IgD-negative memory B cell (primary cell): ENCODE measurements around the gene ALLC. TPM values are rescaled to one million over a fixed set of nuclear protein-coding genes. Genes with fewer than 3 reads are reported as not detected.

Experiments
- H3K27ac Mint-ChIP-seq, 3 donors: one replicate each; pipeline ENCODE4 v1.8.0; 2020 to 2022; ENCODE audit warnings: mild to moderate bottlenecking in 3 of 3, mixed read lengths in 3 of 3, moderate library complexity in 1 of 3
- H3K27me3 Mint-ChIP-seq: one replicate; pipeline ENCODE4 v1.8.0; 2021; ENCODE audit warnings: mixed read lengths
- H3K36me3 Mint-ChIP-seq: one replicate; pipeline ENCODE4 v1.8.0; 2020; ENCODE audit warnings: mild to moderate bottlenecking, mixed read lengths
- H3K4me1 Mint-ChIP-seq, 3 donors: one replicate each; pipeline ENCODE4 v1.8.0; 2020 to 2022; ENCODE audit warnings: mixed read lengths in 3 of 3, mild to moderate bottlenecking in 1 of 3
- H3K4me3 Mint-ChIP-seq, 4 donors: one replicate each; pipeline ENCODE4 v1.8.0; 2020 to 2022; ENCODE audit warnings: mild to moderate bottlenecking in 4 of 4, mixed read lengths in 4 of 4, moderate library complexity in 3 of 4
- H3K9me3 Mint-ChIP-seq, 3 donors: one replicate each; pipeline ENCODE4 v1.8.0; 2020 to 2021; ENCODE audit warnings: mixed read lengths in 3 of 3, mild to moderate bottlenecking in 1 of 3
- polyA plus RNA-seq: library from polyadenylated mRNA; unstranded; fragments of 300-500 nt; fragmentation: Illumina TruSeq; gene quantifications from one replicate; pipeline ENCODE4 v1.2.3, GENCODE V29; 2021

ALLC gene
- polyA plus RNA-seq, 1 donor from 2014 or later: not detected

DNA sequence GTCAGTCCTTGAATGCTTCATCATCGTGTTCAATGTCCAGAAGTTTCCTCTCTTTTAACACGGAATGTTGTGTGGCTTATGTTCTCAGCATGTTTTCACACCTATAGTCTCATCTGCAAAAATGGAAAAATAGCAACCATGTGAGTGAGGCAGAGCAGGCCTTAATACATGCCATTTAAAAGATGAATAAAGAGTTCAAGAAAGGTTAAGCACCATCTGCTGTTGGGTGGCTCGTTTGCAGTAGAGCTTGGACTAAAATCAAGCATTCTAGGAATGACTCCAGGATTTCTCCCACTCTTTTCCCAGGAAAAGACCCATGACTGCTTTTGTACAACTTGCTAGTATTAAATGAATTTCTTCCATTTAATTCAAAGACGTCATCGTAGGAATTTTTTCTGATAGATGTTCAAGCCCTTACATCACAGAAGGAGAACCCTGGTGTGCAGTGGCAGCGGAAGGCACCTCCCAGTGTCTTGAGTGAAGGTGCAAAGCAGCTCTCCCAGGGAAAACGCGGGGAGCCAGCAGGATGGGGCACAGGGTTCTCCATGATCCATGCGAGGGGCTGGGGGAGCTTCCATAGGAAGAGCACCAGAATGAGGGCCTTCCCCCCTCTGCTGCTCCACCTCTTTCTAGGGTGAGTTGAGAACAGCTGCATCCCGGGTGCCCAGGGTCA is 55.0 kb downstream of the ALLC start:
- peaks cover 3% of the 10 kb centered on the region for H3K27me3 Mint-ChIP-seq
- no peak overlapping the region for H3K27ac Mint-ChIP-seq
- no peaks in the 10 kb centered on the region for H3K36me3 Mint-ChIP-seq
- H3K9me3 Mint-ChIP-seq: peaks cover 0 to 3% (median 0%) of the 10 kb centered on the region in 3 donors
- no peak overlapping the region for H3K4me3 Mint-ChIP-seq
- no peaks in the 10 kb centered on the region for H3K4me1 Mint-ChIP-seq

DNA sequence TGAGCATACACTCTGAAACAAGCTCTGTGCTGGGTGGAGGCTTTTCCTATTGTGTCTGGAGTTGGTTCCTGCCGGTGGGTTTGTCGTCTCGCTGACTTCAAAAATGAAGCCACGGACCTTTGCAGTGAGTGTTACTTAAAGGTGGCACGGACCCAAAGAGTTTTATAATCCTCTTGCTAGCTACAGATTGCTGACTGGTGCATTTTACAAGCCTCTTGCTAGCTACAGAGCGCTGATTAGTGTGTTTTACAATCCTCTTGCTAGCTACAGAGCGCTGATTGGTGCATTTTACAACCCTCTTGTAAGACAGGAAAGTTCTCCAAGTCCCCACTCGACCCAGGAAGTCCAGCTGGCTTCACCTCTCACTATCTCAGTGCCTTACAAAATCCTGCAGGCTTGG is 60.7 kb downstream of the ALLC start:
- Mint-ChIP-seq H3K27ac (no peak overlapping the region), H3K4me3 (no peak overlapping the region), H3K9me3 (peaks cover 3 to 16% (median 14%) of the 10 kb centered on the region in 3 donors), H3K4me1 (no peaks in the 10 kb centered on the region), H3K27me3 (peaks cover 7% of the 10 kb centered on the region), H3K36me3 (no peaks in the 10 kb centered on the region)

DNA sequence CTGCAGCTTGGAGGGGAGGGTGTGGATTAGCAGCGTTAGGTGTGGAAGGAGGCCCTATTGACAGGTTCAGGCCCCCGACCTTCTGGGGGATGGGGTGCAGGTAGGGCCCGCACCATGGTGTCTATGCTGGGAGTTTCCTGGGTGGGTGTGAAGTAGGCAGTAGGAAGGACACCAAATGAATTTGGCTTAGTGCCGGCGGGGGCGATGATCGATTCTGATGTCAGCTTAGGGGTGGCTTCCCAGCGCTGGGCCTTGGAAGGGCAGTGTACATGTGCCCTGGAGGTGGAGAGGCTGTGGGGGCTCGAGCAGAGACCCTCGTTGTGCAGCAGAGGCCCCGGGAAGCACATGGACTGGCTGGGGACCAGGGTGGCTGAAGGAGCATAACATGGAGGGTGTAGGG is 67.0 kb downstream of the ALLC start:
- Mint-ChIP-seq H3K4me3 (no peak overlapping the region), H3K9me3 (peaks cover 3 to 19% (median 16%) of the 10 kb centered on the region in 3 donors), H3K27ac (no peak overlapping the region), H3K27me3 (peaks cover 11% of the 10 kb centered on the region), H3K4me1 (no peaks in the 10 kb centered on the region), H3K36me3 (no peaks in the 10 kb centered on the region)

GRCh38 chr2:3725458-3726250 is 67.7 kb downstream of the ALLC start:
- Mint-ChIP-seq H3K4me3 (peak overlapping the region in 1 of 4 donors; percentile 52), H3K4me1 (no peaks in the 10 kb centered on the region), H3K27me3 (peaks cover 11% of the 10 kb centered on the region), H3K36me3 (no peaks in the 10 kb centered on the region), H3K9me3 (peaks cover 2 to 14% (median 9%) of the 10 kb centered on the region in 3 donors), H3K27ac (no peak overlapping the region)

- H3K36me3 Mint-ChIP-seq: no peaks in the 10 kb centered on the region
- H3K9me3 Mint-ChIP-seq: peaks cover 0 to 10% (median 3%) of the 10 kb centered on the region in 3 donors
- peaks cover 10% of the 10 kb centered on the region for H3K27me3 Mint-ChIP-seq
- no peak overlapping the region for H3K4me3 Mint-ChIP-seq
- H3K27ac Mint-ChIP-seq: no peak overlapping the region
- no peaks in the 10 kb centered on the region for H3K4me1 Mint-ChIP-seq
Observed at GRCh38 chr2:3726511-3726910, 68.5 kb downstream of the ALLC start.

DNA sequence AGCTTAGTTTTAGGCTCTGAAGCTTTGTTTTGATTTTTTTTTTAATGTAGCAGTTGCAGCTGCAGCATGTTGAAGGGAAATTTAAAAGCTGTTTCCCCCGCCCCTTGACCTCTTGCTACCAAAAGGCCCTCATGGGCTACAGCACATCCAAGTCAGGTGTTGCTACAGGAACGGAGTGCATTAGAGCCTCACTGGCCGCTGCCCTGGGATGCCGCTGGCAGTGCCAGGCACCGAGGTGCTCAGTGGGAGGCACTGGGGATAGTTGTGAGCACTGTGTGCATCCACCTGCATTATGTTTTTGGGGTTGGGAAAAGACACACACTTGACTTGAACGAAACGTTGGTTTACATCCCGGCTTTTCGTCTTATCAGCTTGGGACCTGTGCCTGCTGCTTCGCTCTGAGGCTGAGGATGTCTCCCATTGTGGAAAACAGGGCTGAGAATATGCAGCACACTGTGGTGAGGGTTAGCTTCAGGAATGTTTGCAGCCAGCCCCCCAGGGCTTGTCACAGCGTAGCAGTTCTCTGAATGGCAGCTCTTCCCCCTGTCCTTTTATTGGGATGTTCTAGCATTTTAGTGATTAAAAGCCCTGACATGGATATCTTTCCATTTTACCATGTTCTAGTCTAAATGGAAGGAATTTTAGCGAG is 69.5 kb downstream of the ALLC start:
- H3K9me3 Mint-ChIP-seq: peaks cover 0 to 6% (median 0%) of the 10 kb centered on the region in 3 donors
- no peaks in the 10 kb centered on the region for H3K4me1 Mint-ChIP-seq
- H3K27me3 Mint-ChIP-seq: peaks cover 9% of the 10 kb centered on the region
- no peaks in the 10 kb centered on the region for H3K36me3 Mint-ChIP-seq
- H3K4me3 Mint-ChIP-seq: no peak overlapping the region
- no peak overlapping the region for H3K27ac Mint-ChIP-seq

DNA sequence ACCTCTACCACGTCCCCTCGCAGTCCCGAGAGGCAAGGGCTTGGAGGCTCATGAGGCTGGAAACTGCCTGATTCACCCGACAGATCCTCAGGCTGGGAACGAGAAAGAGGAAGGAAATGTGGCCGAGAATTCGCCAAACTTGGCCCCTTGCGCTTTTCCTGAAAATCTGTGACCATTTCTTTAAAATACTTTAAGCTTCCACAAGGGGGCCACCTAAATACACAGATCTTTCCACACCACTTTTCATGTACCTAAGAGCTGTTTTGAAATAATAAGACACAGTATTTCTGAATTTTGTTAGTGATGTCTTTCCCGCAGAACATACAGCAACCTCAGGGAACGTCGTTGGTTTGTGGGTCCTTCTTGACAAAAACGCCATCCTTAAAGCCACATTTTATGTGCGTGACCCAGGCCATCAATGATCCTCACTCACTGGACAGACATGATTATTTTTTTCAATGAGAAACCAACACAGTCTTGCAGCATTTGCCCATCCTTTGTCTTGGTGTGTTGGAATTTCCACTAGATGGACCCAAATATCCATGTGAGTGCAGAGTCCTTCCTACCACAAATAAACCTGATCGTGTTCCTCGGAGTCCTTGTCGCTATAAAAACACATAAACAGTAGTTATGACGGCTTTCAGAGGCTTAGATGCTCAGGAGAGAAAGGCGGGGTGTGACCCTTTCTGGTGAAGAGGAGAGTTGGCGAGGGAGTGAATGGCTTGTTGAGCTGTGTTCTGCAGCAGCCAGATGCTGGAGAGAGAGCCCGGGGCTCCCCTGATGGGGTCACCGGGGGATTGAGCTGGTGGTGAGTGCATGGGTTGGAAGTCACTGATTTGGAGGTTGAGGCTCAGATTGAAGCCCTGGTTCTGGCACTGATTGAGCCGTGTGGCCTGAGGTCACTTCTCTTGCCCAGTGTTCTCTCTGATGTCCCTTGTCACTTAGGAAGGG is 70.4 kb downstream of the ALLC start:
- H3K4me3 Mint-ChIP-seq: no peak overlapping the region
- H3K4me1 Mint-ChIP-seq: no peaks in the 10 kb centered on the region
- H3K27me3 Mint-ChIP-seq: peaks cover 6% of the 10 kb centered on the region
- H3K36me3 Mint-ChIP-seq: no peaks in the 10 kb centered on the region
- no peak overlapping the region for H3K27ac Mint-ChIP-seq
- H3K9me3 Mint-ChIP-seq: peaks cover 0 to 6% (median 0%) of the 10 kb centered on the region in 3 donors

GRCh38 chr2:3729055-3729448 is 71.1 kb downstream of the ALLC start:
- Mint-ChIP-seq H3K9me3 (peaks cover 0 to 6% (median 0%) of the 10 kb centered on the region in 3 donors), H3K36me3 (no peaks in the 10 kb centered on the region), H3K27ac (no peak overlapping the region), H3K4me3 (no peak overlapping the region), H3K4me1 (no peaks in the 10 kb centered on the region), H3K27me3 (peaks cover 6% of the 10 kb centered on the region)

- no peak overlapping the region for H3K27ac Mint-ChIP-seq
- no peak overlapping the region for H3K4me3 Mint-ChIP-seq
- H3K36me3 Mint-ChIP-seq: no peaks in the 10 kb centered on the region
- H3K4me1 Mint-ChIP-seq: no peaks in the 10 kb centered on the region
- peaks cover 0 to 6% (median 0%) of the 10 kb centered on the region in 3 donors for H3K9me3 Mint-ChIP-seq
- peaks cover 6% of the 10 kb centered on the region for H3K27me3 Mint-ChIP-seq
Observed at GRCh38 chr2:3729786-3730185, 71.8 kb downstream of the ALLC start.

DNA sequence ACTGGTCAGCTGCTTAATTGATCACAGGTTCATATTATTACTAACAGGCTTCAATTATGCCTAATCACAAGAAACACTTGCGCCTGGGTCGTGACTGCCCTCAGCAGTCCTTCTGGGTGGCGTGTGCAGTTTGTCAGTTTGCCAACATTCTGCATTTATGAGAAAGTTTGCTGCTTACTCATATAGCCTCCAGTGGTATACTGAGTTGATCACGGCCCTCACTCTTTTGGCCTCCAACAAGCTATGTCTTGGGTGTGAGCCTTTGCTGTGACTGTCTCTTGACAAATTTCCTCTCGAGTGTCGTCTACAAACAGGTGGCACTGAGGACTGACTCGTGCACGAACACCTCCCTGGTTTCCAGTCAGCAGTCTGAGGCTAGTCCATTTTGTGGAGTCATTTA is 72.6 kb downstream of the ALLC start:
- Mint-ChIP-seq H3K36me3 (no peaks in the 10 kb centered on the region), H3K27ac (no peak overlapping the region), H3K9me3 (peaks cover 0 to under 1% (median 0%) of the 10 kb centered on the region in 3 donors), H3K27me3 (peaks cover 5% of the 10 kb centered on the region), H3K4me3 (no peak overlapping the region), H3K4me1 (no peaks in the 10 kb centered on the region)

DNA sequence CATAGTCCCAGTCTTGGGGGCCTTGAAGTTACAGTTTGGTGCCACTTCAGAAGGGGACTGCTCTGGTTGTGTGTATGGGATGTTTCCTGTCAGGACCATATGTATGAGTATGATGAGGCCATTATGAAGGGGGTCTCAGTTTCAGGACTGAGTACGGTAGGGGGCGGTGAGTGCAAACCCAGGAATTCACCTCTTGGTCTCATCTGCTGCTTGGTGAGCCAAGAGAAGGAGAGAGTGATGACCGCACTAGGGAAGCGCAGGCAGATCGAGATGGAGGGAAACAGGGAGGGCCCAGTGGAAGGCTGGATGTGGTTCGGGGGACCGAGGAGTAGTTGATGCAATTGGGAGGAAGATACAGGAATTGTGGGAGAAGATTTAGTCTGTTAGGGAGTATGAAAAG is 73.8 kb downstream of the ALLC start:
- no peak overlapping the region for H3K27ac Mint-ChIP-seq
- no peak overlapping the region for H3K4me3 Mint-ChIP-seq
- no peaks in the 10 kb centered on the region for H3K36me3 Mint-ChIP-seq
- H3K9me3 Mint-ChIP-seq: no peaks in the 10 kb centered on the region
- no peaks in the 10 kb centered on the region for H3K4me1 Mint-ChIP-seq
- H3K27me3 Mint-ChIP-seq: peaks cover 4% of the 10 kb centered on the region

GRCh38 chr2:3736112-3736511 is 78.1 kb downstream of the ALLC start:
- Mint-ChIP-seq H3K4me1 (no peaks in the 10 kb centered on the region), H3K9me3 (no peaks in the 10 kb centered on the region), H3K27ac (no peak overlapping the region), H3K27me3 (peaks cover 1% of the 10 kb centered on the region), H3K4me3 (no peak overlapping the region), H3K36me3 (no peaks in the 10 kb centered on the region)

DNA sequence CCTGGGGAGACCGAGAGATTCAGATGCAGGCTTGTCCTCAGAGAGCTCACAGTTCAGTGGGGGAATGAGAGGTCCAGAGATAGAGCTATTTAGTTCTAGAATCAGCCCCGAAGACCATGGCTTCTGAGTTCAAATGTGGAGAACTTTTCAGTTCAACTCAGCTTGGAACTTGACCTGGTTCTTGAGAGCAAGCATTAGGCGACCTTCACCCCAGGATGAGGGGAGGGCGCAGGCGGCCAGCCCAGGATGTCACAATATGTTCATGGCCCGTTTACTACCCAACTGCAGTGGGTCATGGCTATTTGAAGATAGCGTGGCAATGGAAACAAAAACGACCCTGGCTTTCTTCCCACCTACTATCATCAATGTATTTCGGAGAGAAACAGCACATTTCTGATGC is 79.1 kb downstream of the ALLC start:
- Mint-ChIP-seq H3K27me3 (peaks cover 1% of the 10 kb centered on the region), H3K4me3 (no peak overlapping the region), H3K36me3 (no peaks in the 10 kb centered on the region), H3K27ac (no peak overlapping the region), H3K9me3 (no peaks in the 10 kb centered on the region), H3K4me1 (no peaks in the 10 kb centered on the region)

- Mint-ChIP-seq H3K27me3 (no peaks in the 10 kb centered on the region), H3K36me3 (no peaks in the 10 kb centered on the region), H3K27ac (no peak overlapping the region), H3K9me3 (no peaks in the 10 kb centered on the region), H3K4me1 (no peaks in the 10 kb centered on the region), H3K4me3 (no peak overlapping the region)
Observed at GRCh38 chr2:3738454-3738853, 80.5 kb downstream of the ALLC start.
